Right cardiac atrium (tissue), 5 donors: ENCODE results near the gene PON3. TPM values are rescaled to one million over a fixed set of nuclear protein-coding genes. Genes with fewer than 3 reads are reported as not detected.
"Not testable (repeated sequence)": the region's sequence is repeated elsewhere in the genome, so short reads cannot be mapped to it uniquely, and the experiment has no call there.

Source experiments
- ATAC-seq, 2 donors: fragments of 200-7000 bp; cut with Tn5 transposase; one replicate each; pipeline versions ENCODE4 v1.8.0 to v1.9.1; 2020; ENCODE audit warnings: moderate library complexity in 2 of 2, mild to moderate bottlenecking in 1 of 2
- DNase-seq, 3 donors: peaks; one replicate each; pipeline ENCODE4 v3.0.0-alpha.2; 2020
- H3K27ac ChIP-seq: one replicate; pipeline ENCODE4 v1.5.1; 2013; ENCODE audit warnings: mild to moderate bottlenecking, low read length, control low read depth, moderate library complexity
- H3K27me3 ChIP-seq: one replicate; pipeline ENCODE4 v1.6.1; 2013; ENCODE audit not compliant: control insufficient read depth, insufficient read depth
- H3K4me1 ChIP-seq: one replicate; pipeline ENCODE4 v1.6.1; 2013; ENCODE audit warnings: low read length; ENCODE audit not compliant: control insufficient read depth, insufficient read depth
- H3K4me3 ChIP-seq: one replicate; pipeline ENCODE4 v1.5.1; 2013; ENCODE audit warnings: low read length, control low read depth
- H3K9me3 ChIP-seq: one replicate; pipeline ENCODE4 v1.6.1; 2013; ENCODE audit warnings: low read length; ENCODE audit not compliant: control insufficient read depth
- WGBS: extraction: QIAGEN DNeasy Blood & Tissue Kit; methylation state at CpG from one replicate; pipeline ENCODE4 v1.1.7; 2013; 5-methylcytosine and 5-hydroxymethylcytosine counted together
- intact Hi-C, 4 donors: fragments of 100-400 bp; cut with DNase I; formaldehyde crosslinking; loops; one replicate each; pipeline versions ENCODE4 v1.11.0 to v1.14.0; 2022 to 2023
- polyA plus RNA-seq: library from polyadenylated mRNA; stranded (reverse); fragments of 200-250 nt; gene quantifications from one replicate; pipeline ENCODE4 v1.2.3, GENCODE V29; 2013
- total RNA-seq, 4 donors: library from RNA; stranded (reverse); fragmentation: NEBNext Ultra II Directional; extraction: Animal tissue kit (Norgen Biotek cat#: 25700); gene quantifications; one replicate each; pipeline ENCODE4 v1.2.1, GENCODE V29; 2021
- donor health status: healthy with polysubstance abuse.
- donor health status: DM: no; HTN: yes; CAD: no.
- donor health status: DM: no; HTN: no; CAD: no.
- donor health status: DM: no; HTN: yes; CAD: no; lungs with severe emphysema.
- donor health status: DM: yes; HTN: yes; CAD: no.

The PON3 gene
- total and polyA plus RNA-seq, 5 donors = 1.0 to 1.9 (median 1.6) TPM

DNA sequence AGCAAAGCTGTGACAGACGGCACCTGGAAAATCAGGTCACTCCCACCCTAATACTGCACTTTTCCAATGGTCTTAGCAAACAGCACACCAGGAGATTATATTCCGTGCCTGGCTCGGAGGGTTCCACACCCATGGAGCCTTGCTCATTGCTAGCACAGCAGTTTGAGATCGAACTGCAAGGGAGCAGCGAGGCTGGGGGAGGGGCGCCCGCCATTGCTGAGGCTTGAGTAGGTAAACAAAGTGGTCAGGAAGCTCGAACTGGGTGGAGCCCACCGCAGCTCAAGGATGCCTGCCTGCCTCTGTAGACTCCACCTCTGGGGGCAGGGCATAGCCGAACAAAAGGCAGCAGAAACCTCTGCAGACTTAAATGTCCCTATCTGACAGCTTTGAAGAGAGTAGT lies 16.7 kb downstream of the PON3 start:
- 96% methylated on average over 10 of the region's 10 CpGs for WGBS
- intact Hi-C loops, H3K9me3 ChIP-seq: not testable (repeated sequence)

DNA sequence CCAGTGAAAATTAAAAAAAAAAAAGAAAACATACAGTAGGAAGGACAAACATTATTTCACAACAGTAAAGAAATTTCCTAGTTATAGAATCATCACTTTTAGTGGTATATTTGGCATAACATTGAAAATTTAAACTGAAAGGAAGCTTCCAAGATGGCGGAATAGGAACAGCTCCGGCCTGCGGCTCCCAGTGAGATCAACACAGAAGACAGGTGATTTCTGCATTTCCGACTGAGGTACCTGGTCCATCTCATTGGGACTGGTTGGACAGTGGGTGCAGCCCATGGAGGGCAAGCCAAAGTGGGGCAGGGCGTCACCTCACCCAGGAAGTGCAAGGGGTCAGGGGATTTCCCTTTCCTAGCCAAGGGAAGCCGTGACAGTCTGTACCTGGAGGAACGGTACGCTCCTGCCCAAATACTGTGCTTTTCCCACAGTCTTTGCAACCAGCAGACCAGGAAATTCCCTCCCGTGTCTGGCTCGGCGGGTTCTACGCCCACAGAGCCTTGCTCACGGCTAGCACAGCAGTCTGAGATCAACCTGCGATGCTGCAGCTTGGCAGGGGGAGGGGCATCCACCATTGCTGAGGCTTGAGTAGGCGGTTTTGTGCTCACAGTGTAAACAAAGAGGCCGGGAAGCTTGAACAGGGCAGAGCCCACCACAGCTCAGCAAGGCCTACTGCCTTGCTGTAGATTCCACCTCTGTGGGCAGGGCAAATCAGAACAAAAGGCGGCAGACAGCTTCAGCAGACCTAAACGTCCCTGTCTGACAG lies 19.4 kb downstream of the PON3 start:
- Histone ChIP-seq H3K4me3 (no peak overlapping the region), H3K27me3 (no peaks in the 10 kb centered on the region), H3K4me1 (no peaks in the 10 kb centered on the region), H3K9me3 (no peaks in the 10 kb centered on the region), H3K27ac (no peak overlapping the region)
- 93% methylated on average over 18 of the region's 18 CpGs for WGBS
- ATAC-seq (no peak), DNase-seq (peak in 1 of 3 donors; percentile 7)
- intact Hi-C loops = no loop called here

More for the DNA sequence above, 16.7 kb downstream of the PON3 start:
- not testable (repeated sequence) for H3K4me3 ChIP-seq, DNase-seq, ATAC-seq, H3K27me3 ChIP-seq, H3K4me1 ChIP-seq, H3K27ac ChIP-seq

DNA sequence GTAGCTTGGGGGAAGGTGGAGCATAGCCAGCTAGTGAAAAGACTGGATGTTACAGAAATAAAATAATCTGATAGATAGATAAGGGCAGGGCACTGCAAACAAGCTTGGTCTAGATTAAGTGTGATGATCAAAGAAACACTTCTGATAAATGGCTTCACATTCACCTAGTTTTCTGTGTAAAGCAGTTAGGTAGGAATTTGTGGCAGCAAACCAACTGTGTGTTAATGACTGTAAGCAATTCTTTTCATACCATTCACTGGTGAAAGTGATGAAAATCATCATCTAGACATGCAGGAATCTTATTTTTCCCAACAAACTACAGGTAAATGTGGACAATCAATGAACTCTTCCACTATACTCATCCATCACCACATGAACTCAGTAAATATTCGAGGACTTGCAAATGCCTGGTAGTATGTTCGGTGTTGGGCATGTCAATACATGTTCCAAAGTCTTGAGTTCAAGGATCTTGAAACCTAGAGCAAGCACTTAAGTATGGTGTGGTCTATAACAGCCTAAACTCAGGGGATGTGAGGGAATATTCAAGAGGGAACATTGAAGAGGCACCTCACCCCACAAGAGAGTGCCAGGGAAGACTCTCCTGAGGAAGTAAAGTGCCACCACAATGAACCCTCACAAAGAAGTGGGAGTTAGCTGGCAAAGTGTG lies 20.5 kb downstream of the PON3 start:
- ATAC-seq (no peak), DNase-seq (no peak)
- H3K27me3 ChIP-seq = no peaks in the 10 kb centered on the region
- H3K4me3 ChIP-seq = no peak overlapping the region
- no peaks in the 10 kb centered on the region for H3K4me1 ChIP-seq
- H3K9me3 ChIP-seq = no peaks in the 10 kb centered on the region
- no peak overlapping the region for H3K27ac ChIP-seq
- 92% methylated on average over 2 of the region's 2 CpGs for WGBS
- intact Hi-C loops = no loop called here

DNA sequence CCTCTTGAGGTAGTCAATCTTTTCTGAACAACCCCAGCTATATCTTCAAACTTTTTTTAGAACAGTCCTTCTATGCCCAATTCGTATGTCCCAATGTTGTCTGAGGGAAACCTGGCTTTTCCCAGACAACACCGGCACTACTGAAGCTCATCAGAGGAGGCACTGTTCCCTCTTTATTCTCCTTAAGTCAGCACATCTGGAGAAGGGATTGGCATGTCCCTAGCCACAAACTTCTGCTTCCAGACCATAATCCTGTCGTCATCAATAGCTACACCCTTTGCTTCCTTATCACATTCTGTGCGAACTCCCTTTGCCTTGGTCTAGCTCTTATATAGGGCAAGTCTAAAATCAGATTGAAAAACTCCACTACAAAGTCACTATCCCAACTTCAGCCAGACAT lies 22.9 kb downstream of the PON3 start:
- no peak for ATAC-seq
- no peaks in the 10 kb centered on the region for H3K4me1 ChIP-seq
- no peak overlapping the region for H3K4me3 ChIP-seq
- intact Hi-C loops = no loop called here
- WGBS = 76% methylated on average over 4 of the region's 4 CpGs
- H3K27me3 ChIP-seq = no peaks in the 10 kb centered on the region
- H3K9me3 ChIP-seq = no peaks in the 10 kb centered on the region
- no peak for DNase-seq
- H3K27ac ChIP-seq = no peak overlapping the region

DNA sequence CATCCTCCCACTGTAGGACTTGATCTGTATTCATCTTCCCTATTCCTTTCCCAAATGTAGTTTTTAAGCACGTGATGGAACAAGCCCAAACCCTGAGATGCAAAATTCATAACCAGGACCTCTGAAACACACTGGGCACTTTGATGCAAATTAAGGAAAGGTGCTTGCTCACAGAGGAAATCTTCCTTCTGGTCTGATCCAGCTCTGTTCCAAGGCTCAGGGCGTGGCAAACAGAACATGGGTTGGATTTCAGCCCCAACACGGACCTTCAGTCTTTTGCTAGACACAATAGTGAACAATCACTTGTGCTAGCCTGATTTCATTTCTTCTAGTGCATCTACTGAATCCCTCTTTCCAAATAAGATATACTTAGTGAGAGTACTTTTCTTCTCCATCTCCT lies 27.9 kb downstream of the PON3 start:
- no peaks in the 10 kb centered on the region for H3K4me1 ChIP-seq
- WGBS = 88% methylated on average over 3 of the region's 3 CpGs

DNA sequence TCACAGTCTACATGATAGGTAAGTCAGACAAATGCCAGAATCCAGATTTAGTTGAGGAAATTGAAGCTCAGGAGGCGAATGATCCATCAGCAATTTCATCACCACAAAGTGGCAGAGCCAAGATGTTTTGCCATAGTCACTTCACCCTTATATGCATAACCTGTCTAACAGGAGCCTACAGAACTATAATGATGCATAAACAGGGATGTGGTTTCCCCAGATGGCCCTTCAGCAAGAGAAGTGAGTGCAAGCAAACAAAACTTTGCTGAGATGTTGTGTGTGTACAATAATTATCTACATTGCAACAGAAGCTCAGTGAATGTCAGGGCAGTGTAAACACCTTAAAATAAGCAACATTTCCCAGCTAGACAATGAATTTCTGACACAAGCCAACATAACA lies 28.6 kb downstream of the PON3 start:
- ATAC-seq = no peak
- intact Hi-C loops = no loop called here
- WGBS = 89% methylated on average over 1 of the region's 1 CpG

More for the DNA sequence above, 27.9 kb downstream of the PON3 start:
- Histone ChIP-seq H3K9me3 (no peaks in the 10 kb centered on the region), H3K27me3 (no peaks in the 10 kb centered on the region), H3K4me3 (no peak overlapping the region), H3K27ac (no peak overlapping the region)
- intact Hi-C loops = no loop called here
- ATAC-seq = no peak
- DNase-seq = no peak

DNA sequence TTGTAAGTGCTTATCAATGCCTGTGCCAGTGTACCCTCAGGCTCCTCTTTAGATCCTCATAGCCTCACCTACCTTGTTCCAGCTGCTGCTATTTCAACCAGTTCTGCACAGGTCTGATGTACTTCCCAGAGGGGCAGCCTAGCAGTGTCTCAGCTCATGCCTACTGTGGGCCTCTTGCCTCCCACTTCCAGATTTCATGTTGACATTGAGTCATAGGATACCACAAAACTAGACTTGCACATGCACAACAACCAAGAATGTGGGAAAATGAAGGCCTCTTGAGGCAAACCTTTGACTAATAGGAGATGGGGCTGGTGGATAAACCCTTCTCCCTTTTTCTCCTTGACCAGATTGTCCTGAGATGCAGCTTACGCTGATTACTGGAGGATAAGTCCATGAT lies 31.0 kb downstream of the PON3 start:
- ATAC-seq = no peak
- no peak overlapping the region for H3K4me3 ChIP-seq
- 98% methylated on average over 1 of the region's 1 CpG for WGBS
- no peaks in the 10 kb centered on the region for H3K4me1 ChIP-seq
- no peak for DNase-seq
- no peaks in the 10 kb centered on the region for H3K9me3 ChIP-seq
- intact Hi-C loops = no loop called here
- no peak overlapping the region for H3K27ac ChIP-seq
- no peaks in the 10 kb centered on the region for H3K27me3 ChIP-seq

More for the DNA sequence above, 28.6 kb downstream of the PON3 start:
- Histone ChIP-seq H3K27ac (no peak overlapping the region), H3K27me3 (no peaks in the 10 kb centered on the region), H3K9me3 (no peaks in the 10 kb centered on the region), H3K4me1 (no peaks in the 10 kb centered on the region), H3K4me3 (no peak overlapping the region)
- no peak for DNase-seq

DNA sequence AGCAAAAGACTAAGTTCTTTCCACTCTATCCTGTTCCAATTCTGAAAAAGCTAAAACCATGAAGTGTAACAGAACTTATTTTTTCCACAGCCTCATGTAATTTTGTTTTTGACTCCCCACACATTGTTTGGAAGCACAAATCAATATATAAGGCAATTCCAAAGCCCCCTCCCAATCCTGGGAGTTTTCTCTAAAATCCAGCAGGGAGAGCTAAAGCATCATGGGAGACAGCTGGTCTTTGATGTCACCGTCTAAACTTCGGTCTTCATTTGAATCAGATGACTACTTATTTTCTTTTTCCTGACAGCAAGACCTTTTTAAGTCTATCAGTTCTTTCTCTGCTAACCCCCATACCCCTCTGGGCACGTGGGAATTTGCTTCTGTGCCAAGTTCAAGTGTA lies 38.6 kb downstream of the PON3 start:
- 49% methylated on average over 3 of the region's 3 CpGs for WGBS
- H3K9me3 ChIP-seq = peaks cover 2% of the 10 kb centered on the region
- intact Hi-C loops = no loop called here
- no peak for DNase-seq
- H3K4me1 ChIP-seq = no peaks in the 10 kb centered on the region
- H3K27ac ChIP-seq = no peak overlapping the region
- no peaks in the 10 kb centered on the region for H3K27me3 ChIP-seq
- ATAC-seq = no peak
- no peak overlapping the region for H3K4me3 ChIP-seq

DNA sequence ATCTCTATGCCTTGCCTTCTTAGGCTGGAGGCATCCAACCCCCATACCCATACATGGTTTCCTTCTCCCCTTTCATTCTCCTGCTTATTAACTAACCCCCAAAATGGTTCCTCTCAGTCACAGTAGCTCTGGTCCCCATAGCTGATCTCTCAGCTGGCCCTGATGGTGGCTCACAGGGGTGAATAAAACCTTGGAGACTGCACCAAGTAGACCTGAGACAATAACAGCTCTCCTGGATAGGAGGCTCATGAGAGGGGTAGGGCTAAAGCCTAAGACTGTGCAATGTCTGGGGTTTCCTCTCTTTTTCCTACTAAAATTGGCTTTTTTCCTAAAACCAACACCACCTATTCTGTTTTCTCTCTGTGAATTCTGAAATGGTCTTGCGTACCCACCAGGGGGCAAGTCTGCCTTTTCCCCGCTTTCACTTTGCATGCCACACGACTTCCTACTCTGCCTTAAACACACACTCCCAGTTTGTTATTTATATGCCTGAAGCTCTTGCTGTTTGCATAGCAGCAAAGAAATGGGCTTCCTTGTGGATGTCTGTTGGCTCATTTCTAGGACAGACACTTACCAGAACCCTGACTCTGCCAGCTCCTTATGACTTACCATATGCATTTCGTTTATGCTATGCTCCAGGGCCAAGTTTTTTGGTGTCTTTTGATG lies 53.4 kb downstream of the PON3 start:
- ATAC-seq (no peak), DNase-seq (no peak)
- H3K27ac ChIP-seq = no peak overlapping the region
- H3K27me3 ChIP-seq = no peaks in the 10 kb centered on the region
- H3K9me3 ChIP-seq = no peaks in the 10 kb centered on the region
- no peak overlapping the region for H3K4me3 ChIP-seq
- H3K4me1 ChIP-seq = no peaks in the 10 kb centered on the region
- WGBS = 67% methylated on average over 4 of the region's 4 CpGs
- intact Hi-C loops = no loop called here

DNA sequence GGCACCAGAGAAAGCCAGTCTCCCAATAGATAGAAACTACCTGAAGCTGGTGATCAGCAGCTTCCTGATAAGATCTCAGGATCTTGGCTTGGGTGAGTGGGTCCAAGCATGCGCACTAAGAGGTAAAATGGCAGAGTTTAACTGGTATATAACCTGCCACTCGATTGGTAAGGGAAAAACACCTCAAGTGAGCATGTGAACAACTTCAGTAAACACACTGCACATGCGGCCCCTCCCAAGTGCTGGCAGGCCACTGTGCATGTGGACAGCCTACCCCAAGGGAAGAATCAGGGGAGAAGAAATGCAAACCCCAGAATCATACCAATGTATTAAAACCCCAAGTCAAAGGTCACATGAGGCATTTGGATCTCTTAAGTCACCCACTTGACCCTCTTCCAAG lies 54.1 kb downstream of the PON3 start:
- Histone ChIP-seq H3K4me1 (no peaks in the 10 kb centered on the region), H3K9me3 (no peaks in the 10 kb centered on the region), H3K27ac (no peak overlapping the region), H3K4me3 (no peak overlapping the region), H3K27me3 (no peaks in the 10 kb centered on the region)
- ATAC-seq (no peak), DNase-seq (no peak)
- intact Hi-C loops = no loop called here
- WGBS = 91% methylated on average over 3 of the region's 3 CpGs

DNA sequence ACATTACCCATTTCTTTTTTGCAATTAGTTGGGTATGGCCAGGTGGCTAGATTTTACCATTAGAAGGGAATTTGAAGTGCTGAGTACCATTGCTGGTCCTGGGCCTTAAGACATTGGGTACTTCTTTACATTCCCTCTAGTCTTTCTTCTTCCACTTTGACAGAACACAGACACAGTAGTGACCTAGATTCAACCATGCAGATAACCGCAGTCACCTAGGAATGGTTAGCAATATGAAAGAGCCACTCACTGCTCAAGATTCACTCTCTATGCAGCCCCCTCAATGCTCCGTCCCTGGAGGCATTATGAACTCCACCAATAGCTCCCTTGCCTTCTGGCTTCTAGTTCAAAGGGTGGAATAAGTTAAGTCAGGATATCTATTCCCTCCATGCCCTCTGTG lies 55.7 kb downstream of the PON3 start:
- no peak for ATAC-seq
- H3K9me3 ChIP-seq = no peaks in the 10 kb centered on the region
- 92% methylated on average over 2 of the region's 2 CpGs for WGBS
- intact Hi-C loops = no loop called here
- no peak overlapping the region for H3K27ac ChIP-seq
- H3K27me3 ChIP-seq = no peaks in the 10 kb centered on the region
- no peak overlapping the region for H3K4me3 ChIP-seq
- H3K4me1 ChIP-seq = no peaks in the 10 kb centered on the region
- DNase-seq = no peak
